Measurements from ENCODE around the gene GRM7. TPM values are rescaled to one million over a fixed set of nuclear protein-coding genes. Genes with fewer than 3 reads are reported as not detected.

Gene GRM7
- polyA plus RNA-seq, 3 donors = not detected

GRCh38 chr3:7226393-7226792, 365.5 kb downstream of the GRM7 start:
- no peak overlapping the region for H2AFZ ChIP-seq (ENCODE audit: insufficient read depth, low read depth, low read length, poor library complexity, severe bottlenecking)
- H3K79me2 ChIP-seq (ENCODE audit: insufficient read depth, low read length) = no peaks in the 10 kb centered on the region

GRCh38 chr3:7238565-7239295, 377.8 kb downstream of the GRM7 start:
- Histone ChIP-seq H3K4me1 (ENCODE audit: control insufficient read depth in 1 of 2, insufficient read depth in 2 of 2, low read length in 2 of 2) (no peaks in the 10 kb centered on the region), H3K27ac (ENCODE audit: low read depth in 1 of 2, low read length in 2 of 2) (no peak overlapping the region), H4K20me1 (ENCODE audit: insufficient read depth, low read length) (no peaks in the 10 kb centered on the region), H3K9me3 (replicated peaks in 1 of 2; ENCODE audit: control insufficient read depth in 1 of 2, insufficient read depth in 1 of 2, low read length in 2 of 2) (peaks cover 3 to 5% of the 10 kb centered on the region in 2 donors), H3K79me2 (ENCODE audit: insufficient read depth, low read length) (no peaks in the 10 kb centered on the region), H3K9ac (ENCODE audit: insufficient read depth, low read length, poor library complexity, severe bottlenecking) (no peak overlapping the region), H3K36me3 (replicated peaks in 1 of 2; ENCODE audit: control insufficient read depth in 1 of 2, insufficient read depth in 2 of 2, low read length in 2 of 2) (no peaks in the 10 kb centered on the region), H3K27me3 (ENCODE audit: control insufficient read depth in 2 of 2, insufficient read depth in 2 of 2, low read length in 2 of 2) (no peaks in the 10 kb centered on the region), H3K4me3 (replicated peaks in 1 of 3; ENCODE audit: low read depth in 2 of 3, low read length in 3 of 3) (no peak overlapping the region), H2AFZ (ENCODE audit: insufficient read depth, low read depth, low read length, poor library complexity, severe bottlenecking) (no peak overlapping the region), H3K4me2 (replicated peaks; ENCODE audit: extremely low read depth, low read length, poor library complexity, severe bottlenecking) (no peak overlapping the region)
- no peaks in the 10 kb centered on the region for H3K4me1 Mint-ChIP-seq
- no peaks in the 10 kb centered on the region for H3K36me3 Mint-ChIP-seq
- H3K27ac Mint-ChIP-seq = peak overlapping the region in 1 of 7 donors; percentile 7
- no CpG with 5 or more reads among the region's 1 CpG for WGBS (ENCODE audit: insufficient coverage)
- H3K9me3 Mint-ChIP-seq = peaks cover 0 to 9% (median 3%) of the 10 kb centered on the region in 7 donors
- no peak for DNase-seq
- H3K27me3 Mint-ChIP-seq (ENCODE audit: low read depth in 3 of 3) = peaks cover 0 to 1% (median 0%) of the 10 kb centered on the region in 3 donors
- intact Hi-C loops (cut with micrococcal nuclease) = no loop called here
- TF ChIP-seq CTCF (IDR thresholded peaks at IDR 0.05) = no peak
- H3K4me3 Mint-ChIP-seq = no peak overlapping the region

More at GRCh38 chr3:7226393-7226792, 365.5 kb downstream of the GRM7 start:
- Histone ChIP-seq H3K4me2 (replicated peaks; ENCODE audit: extremely low read depth, low read length, poor library complexity, severe bottlenecking) (no peak overlapping the region), H3K4me3 (replicated peaks in 1 of 3; ENCODE audit: low read depth in 2 of 3, low read length in 3 of 3) (no peak overlapping the region), H3K27ac (ENCODE audit: low read depth in 1 of 2, low read length in 2 of 2) (no peak overlapping the region), H4K20me1 (ENCODE audit: insufficient read depth, low read length) (no peaks in the 10 kb centered on the region), H3K36me3 (replicated peaks in 1 of 2; ENCODE audit: control insufficient read depth in 1 of 2, insufficient read depth in 2 of 2, low read length in 2 of 2) (no peaks in the 10 kb centered on the region), H3K27me3 (ENCODE audit: control insufficient read depth in 2 of 2, insufficient read depth in 2 of 2, low read length in 2 of 2) (no peaks in the 10 kb centered on the region), H3K9ac (ENCODE audit: insufficient read depth, low read length, poor library complexity, severe bottlenecking) (no peak overlapping the region), H3K9me3 (replicated peaks in 1 of 2; ENCODE audit: control insufficient read depth in 1 of 2, insufficient read depth in 1 of 2, low read length in 2 of 2) (peaks cover 0 to 3% of the 10 kb centered on the region in 2 donors), H3K4me1 (ENCODE audit: control insufficient read depth in 1 of 2, insufficient read depth in 2 of 2, low read length in 2 of 2) (no peaks in the 10 kb centered on the region)
- Mint-ChIP-seq H3K4me3 (no peak overlapping the region), H3K4me1 (no peaks in the 10 kb centered on the region), H3K27ac (no peak overlapping the region), H3K36me3 (no peaks in the 10 kb centered on the region), H3K27me3 (ENCODE audit: low read depth in 3 of 3) (no peaks in the 10 kb centered on the region), H3K9me3 (peaks cover 0 to 9% (median 2%) of the 10 kb centered on the region in 7 donors)
- no peak for DNase-seq
- intact Hi-C loops (cut with micrococcal nuclease) = no loop called here
- no peak for TF ChIP-seq CTCF (IDR thresholded peaks at IDR 0.05)
- WGBS (ENCODE audit: insufficient coverage) = 95% methylated on average over 2 of the region's 4 CpGs

Measured in CD14-positive monocyte (primary cell).